Left lung (tissue), 10 donors: ENCODE results near the gene ATP5F1A. TPM values are rescaled to one million over a fixed set of nuclear protein-coding genes. Genes with fewer than 3 reads are reported as not detected.
"Not testable (repeated sequence)": the region's sequence is repeated elsewhere in the genome, so short reads cannot be mapped to it uniquely, and the experiment has no call there.

ENCODE experiments used
- ATAC-seq: fragments of 200-7000 bp; cut with Tn5 transposase; one replicate; pipeline ENCODE4 v1.9.1; 2020; ENCODE audit warnings: moderate library complexity
- DNase-seq, 4 donors: peaks; one replicate each; pipeline ENCODE4 v3.0.0-alpha.2; 2013 to 2020
- H3K27ac ChIP-seq, 2 donors: fragments of 200-600 bp; sonication (generic) in 1 of 2; one replicate each; pipeline versions ENCODE4 v1.5.0 to v1.8.0; 2020 to 2021
- H3K27me3 ChIP-seq, 2 donors: fragments of 200-600 bp; sonication (generic) in 1 of 2; one replicate each; pipeline versions ENCODE4 v1.5.0 to v1.8.0; 2020 to 2021
- H3K36me3 ChIP-seq, 2 donors: fragments of 200-600 bp; sonication (generic) in 1 of 2; one replicate each; pipeline versions ENCODE4 v1.5.0 to v1.8.0; 2020 to 2021
- H3K4me1 ChIP-seq, 2 donors: fragments of 200-600 bp; one replicate each; pipeline ENCODE4 v1.8.0; 2021
- H3K4me3 ChIP-seq, 2 donors: fragments of 200-600 bp; sonication (generic) in 1 of 2; one replicate each; pipeline versions ENCODE4 v1.5.0 to v1.8.0; 2020 to 2021; ENCODE audit warnings: mild to moderate bottlenecking in 1 of 2
- H3K9me3 ChIP-seq, 2 donors: fragments of 200-600 bp; sonication (generic) in 1 of 2; one replicate each; pipeline versions ENCODE4 v1.5.0 to v1.8.0; 2020 to 2021
- CTCF ChIP-seq, 2 donors: fragments of 200-600 bp; sonication (generic) in 1 of 2; IDR thresholded peaks; one replicate each; pipeline versions ENCODE4 v1.5.0 to v1.8.0; 2021; ENCODE audit warnings: antibody characterized with exemption in 2 of 2
- intact Hi-C, 2 donors: fragments of 100-400 bp; cut with DNase I; formaldehyde crosslinking; loops; one replicate each; pipeline versions ENCODE4 v1.11.2 to v1.14.2; 2022
- polyA plus RNA-seq, 6 donors: library from polyadenylated mRNA; unstranded; fragments of 120-200 nt; gene quantifications; one replicate each; pipeline ENCODE4 v1.2.1, GENCODE V29; 2013; ENCODE audit not compliant: insufficient read length in 6 of 6
- total RNA-seq, 2 donors: library from RNA; stranded (reverse); fragmentation: NEBNext Ultra II Directional; extraction: Animal tissue kit (Norgen Biotek cat#: 25700); gene quantifications; one replicate each; pipeline ENCODE4 v1.2.1, GENCODE V29; 2021
- donor health status: DM: no; HTN: yes; CAD: no.
- donor health status: DM: no; HTN: no; CAD: no.

Gene ATP5F1A
- total and polyA plus RNA-seq, 8 donors = 310 to 524 (median 465) TPM

GRCh38 chr18:46134920-46135675, 37.0 kb upstream of the ATP5F1A start:
- no peak for DNase-seq

DNA sequence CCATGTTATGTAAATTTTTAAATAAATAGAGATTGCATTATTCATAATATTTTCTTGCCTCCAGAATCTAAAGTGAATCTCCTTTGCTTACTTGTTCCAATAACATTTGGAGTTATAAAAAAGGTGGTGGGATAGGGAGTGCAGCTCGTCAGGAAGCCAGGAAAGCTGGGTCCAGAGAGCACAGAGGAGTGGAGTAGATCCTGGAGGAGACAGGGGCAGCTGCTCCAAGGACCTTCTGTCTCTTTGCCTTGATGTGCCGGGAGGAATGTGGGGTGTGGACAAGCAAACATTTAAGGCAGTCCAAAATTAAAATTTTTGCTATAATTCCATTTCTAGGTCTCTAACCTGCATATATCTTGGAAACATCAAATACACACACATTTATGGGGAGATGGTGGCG, 35.4 kb upstream of the ATP5F1A start:
- DNase-seq (no peak), ATAC-seq (no peak)
- no peak for TF ChIP-seq CTCF (IDR thresholded peaks at IDR 0.05)
- no peaks in the 10 kb centered on the region for H3K27me3 ChIP-seq
- no peaks in the 10 kb centered on the region for H3K9me3 ChIP-seq
- H3K4me1 ChIP-seq = no peaks in the 10 kb centered on the region
- peaks cover 0 to 34% of the 10 kb centered on the region in 2 donors for H3K36me3 ChIP-seq
- H3K4me3 ChIP-seq = no peak overlapping the region
- H3K27ac ChIP-seq = no peak overlapping the region
- intact Hi-C loops = no loop called here

More at GRCh38 chr18:46134920-46135675, 37.0 kb upstream of the ATP5F1A start:
- no peaks in the 10 kb centered on the region for H3K4me1 ChIP-seq
- no peak for TF ChIP-seq CTCF (IDR thresholded peaks at IDR 0.05)
- H3K4me3 ChIP-seq = no peak overlapping the region
- ATAC-seq = no peak
- H3K27me3 ChIP-seq = no peaks in the 10 kb centered on the region
- intact Hi-C loops = no loop called here
- H3K27ac ChIP-seq = no peak overlapping the region
- H3K36me3 ChIP-seq = peaks cover 0 to 19% of the 10 kb centered on the region in 2 donors
- no peaks in the 10 kb centered on the region for H3K9me3 ChIP-seq

- H3K27me3 ChIP-seq, intact Hi-C loops, H3K27ac ChIP-seq, H3K4me3 ChIP-seq, DNase-seq, H3K4me1 ChIP-seq, H3K9me3 ChIP-seq, ATAC-seq: not testable (repeated sequence)
- H3K36me3 ChIP-seq = peaks cover 0 to 64% of the 10 kb centered on the region in 2 donors
Measured at GRCh38 chr18:46130549-46130948, 32.5 kb upstream of the ATP5F1A start.

GRCh38 chr18:46130061-46130460, 32.0 kb upstream of the ATP5F1A start:
- intact Hi-C loops = no loop called here
- no peak for TF ChIP-seq CTCF (IDR thresholded peaks at IDR 0.05)
- Histone ChIP-seq H3K27ac (no peak overlapping the region), H3K27me3 (no peaks in the 10 kb centered on the region), H3K36me3 (peaks cover 0 to 69% of the 10 kb centered on the region in 2 donors), H3K9me3 (no peaks in the 10 kb centered on the region), H3K4me1 (no peaks in the 10 kb centered on the region), H3K4me3 (no peak overlapping the region)
- DNase-seq (no peak), ATAC-seq (no peak)

- intact Hi-C loops, ATAC-seq, DNase-seq, H3K4me3 ChIP-seq, H3K9me3 ChIP-seq, H3K27ac ChIP-seq, H3K4me1 ChIP-seq, H3K27me3 ChIP-seq: not testable (repeated sequence)
- peaks cover 0 to 94% of the 10 kb centered on the region in 2 donors for H3K36me3 ChIP-seq
Measured at GRCh38 chr18:46126625-46127024, 28.5 kb upstream of the ATP5F1A start.

DNA sequence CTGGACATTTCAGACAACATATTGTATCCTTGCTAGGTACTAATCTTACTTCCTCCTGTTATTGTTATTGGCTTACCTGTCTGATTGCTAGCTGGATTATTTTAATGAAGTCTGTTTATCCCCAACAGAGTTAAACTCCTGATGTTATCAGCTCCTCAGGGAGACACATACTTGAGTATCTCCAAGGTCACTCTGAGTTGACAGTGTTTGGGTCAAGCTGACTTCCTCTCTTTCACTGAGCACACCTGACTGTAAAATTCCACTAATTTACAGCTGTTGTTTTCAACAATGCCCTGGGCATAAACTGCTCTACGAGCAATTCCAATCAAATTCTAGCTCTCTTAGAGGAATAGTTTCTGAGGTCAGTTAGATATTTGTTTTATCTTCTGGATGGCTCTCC, 15.7 kb upstream of the ATP5F1A start:
- peaks cover 0 to 50% of the 10 kb centered on the region in 2 donors for H3K36me3 ChIP-seq
- no peak for ATAC-seq
- intact Hi-C loops = no loop called here

More for the DNA sequence above, 15.7 kb upstream of the ATP5F1A start:
- Histone ChIP-seq H3K27ac (no peak overlapping the region), H3K27me3 (no peaks in the 10 kb centered on the region), H3K4me3 (no peak overlapping the region), H3K9me3 (no peaks in the 10 kb centered on the region), H3K4me1 (no peaks in the 10 kb centered on the region)
- DNase-seq = no peak
- no peak for TF ChIP-seq CTCF (IDR thresholded peaks at IDR 0.05)
